Effector memory CD4-positive, alpha-beta T cell (primary cell): ENCODE results near the gene ZNF837.
"Not testable (repeated sequence)": the region's sequence is repeated elsewhere in the genome, so short reads cannot be mapped to it uniquely, and the experiment has no call there.

Experiments
- DNase-seq, 3 donors: peaks; one replicate each; pipeline ENCODE4 v3.0.0-alpha.2; 2020
- H3K27ac ChIP-seq: 2 replicates; pipeline ENCODE4 v1.7.0; 2013; ENCODE audit warnings: mild to moderate bottlenecking, low read length, moderate library complexity; ENCODE audit not compliant: insufficient read depth, poor library complexity, severe bottlenecking
- H3K27me3 ChIP-seq: replicated peaks from 2 replicates; pipeline ENCODE4 v1.7.0; 2013; ENCODE audit warnings: mild to moderate bottlenecking, low read length; ENCODE audit not compliant: insufficient read depth, control insufficient read depth, poor library complexity, severe bottlenecking
- H3K36me3 ChIP-seq: 2 replicates; pipeline ENCODE4 v1.7.0; 2013; ENCODE audit warnings: mild to moderate bottlenecking, low read length, moderate library complexity; ENCODE audit not compliant: control insufficient read depth, insufficient read depth
- H3K4me1 ChIP-seq: 2 replicates; pipeline ENCODE4 v1.7.0; 2013; ENCODE audit warnings: low read length, mild to moderate bottlenecking; ENCODE audit not compliant: control insufficient read depth, insufficient read depth, poor library complexity, severe bottlenecking
- H3K4me3 ChIP-seq: 2 replicates; pipeline ENCODE4 v1.7.0; 2013; ENCODE audit warnings: low read length, low read depth, mild to moderate bottlenecking; ENCODE audit not compliant: insufficient read depth, poor library complexity, severe bottlenecking
- H3K9me3 ChIP-seq: 2 replicates; pipeline ENCODE4 v1.7.0; 2013; ENCODE audit warnings: mild to moderate bottlenecking, low read length, moderate library complexity; ENCODE audit not compliant: control insufficient read depth

Gene ZNF837

DNA sequence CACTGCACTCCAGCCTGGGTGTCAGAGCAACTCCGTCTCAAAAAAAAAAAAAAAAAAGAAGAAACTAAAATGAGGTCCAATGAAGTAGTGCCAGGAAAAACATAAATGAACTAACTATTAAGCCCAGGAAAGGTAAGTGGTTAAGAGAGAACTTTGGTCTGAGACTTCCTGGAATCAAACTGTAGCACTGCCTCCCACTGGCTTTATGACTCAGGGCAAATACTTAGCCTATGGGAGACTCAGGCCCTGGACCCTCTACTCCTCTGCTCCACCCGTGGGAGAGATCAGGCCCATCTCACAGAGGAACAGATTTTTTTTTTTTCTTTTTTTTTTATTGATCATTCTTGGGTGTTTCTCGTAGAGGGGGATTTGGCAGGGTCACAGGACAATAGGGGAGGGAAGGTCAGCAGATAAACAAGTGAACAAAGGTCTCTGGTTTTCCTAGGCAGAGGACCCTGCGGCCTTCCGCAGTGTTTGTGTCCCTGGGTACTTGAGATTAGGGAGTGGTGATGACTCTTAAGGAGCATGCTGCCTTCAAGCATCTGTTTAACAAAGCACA, 23.2 kb upstream of the ZNF837 start:
- not testable (repeated sequence) for H3K27ac ChIP-seq, H3K4me3 ChIP-seq, H3K27me3 ChIP-seq, H3K36me3 ChIP-seq, H3K9me3 ChIP-seq, DNase-seq
- H3K4me1 ChIP-seq = peaks cover 19% of the 10 kb centered on the region

GRCh38 chr19:58401840-58402421, 21.1 kb upstream of the ZNF837 start:
- H3K9me3 ChIP-seq = no peaks in the 10 kb centered on the region
- H3K27ac ChIP-seq = peak overlapping the region; percentile 86
- H3K4me3 ChIP-seq = peak overlapping the region; percentile 65
- no peaks in the 10 kb centered on the region for H3K27me3 ChIP-seq
- peaks cover 9% of the 10 kb centered on the region for H3K4me1 ChIP-seq
- DNase-seq = no peak
- H3K36me3 ChIP-seq = no peaks in the 10 kb centered on the region

DNA sequence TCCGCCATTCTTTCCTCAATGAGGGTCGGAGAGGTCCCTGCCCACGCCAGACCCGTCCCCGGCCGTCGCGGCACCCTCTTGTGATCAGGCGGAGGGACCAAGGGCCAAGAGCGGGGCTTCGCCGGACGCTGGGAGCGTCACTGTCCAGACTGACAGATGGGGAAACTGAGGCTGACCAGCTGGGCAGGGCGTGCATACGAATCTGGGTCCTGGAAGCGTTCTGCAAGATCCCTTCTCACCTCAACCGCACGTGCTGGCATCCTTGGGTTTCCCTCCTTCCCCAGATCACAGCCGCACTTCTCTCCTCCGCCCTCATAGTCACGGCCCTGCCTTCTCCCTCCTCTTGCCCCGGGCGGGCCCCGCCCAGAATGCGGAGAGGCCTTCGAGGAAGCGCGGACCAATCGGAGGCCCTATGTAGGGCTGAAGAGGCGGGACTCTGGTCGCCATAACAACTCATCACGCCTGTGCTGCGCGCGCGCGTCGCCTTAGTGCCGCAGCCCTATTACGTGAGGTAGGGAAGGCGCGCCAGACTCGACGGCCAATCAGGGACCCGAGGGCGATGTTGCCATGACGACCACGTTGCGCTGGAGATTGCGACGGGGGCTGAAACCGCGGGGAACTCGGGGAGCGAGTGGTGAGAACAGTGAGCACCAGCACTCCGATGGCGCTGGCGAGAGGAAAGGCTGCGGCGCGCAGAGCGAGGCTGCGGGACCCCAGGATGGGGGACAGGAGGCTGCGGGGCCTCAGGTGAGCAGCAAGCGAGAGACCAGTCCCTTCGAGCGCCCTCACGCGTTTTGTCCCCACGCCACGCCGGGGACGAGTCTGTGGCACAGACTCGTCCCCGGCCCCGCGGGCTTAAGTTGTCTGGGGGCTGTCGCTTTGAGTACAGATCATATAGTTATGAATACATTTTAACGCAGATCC, 20.3 kb upstream of the ZNF837 start:
- Histone ChIP-seq H3K27ac (peak overlapping the region; percentile 86), H3K9me3 (no peaks in the 10 kb centered on the region)

GRCh38 chr19:58400316-58400915, 19.6 kb upstream of the ZNF837 start:
- H3K4me3 ChIP-seq = peak overlapping the region; percentile 29

More for the DNA sequence above, 20.3 kb upstream of the ZNF837 start:
- H3K4me3 ChIP-seq = peak overlapping the region; percentile 65
- DNase-seq = peak; percentile 99
- H3K27me3 ChIP-seq = no peaks in the 10 kb centered on the region
- no peaks in the 10 kb centered on the region for H3K36me3 ChIP-seq
- peaks cover 12% of the 10 kb centered on the region for H3K4me1 ChIP-seq

GRCh38 chr19:58399903-58400302, 19.1 kb upstream of the ZNF837 start:
- Histone ChIP-seq H3K9me3 (no peaks in the 10 kb centered on the region), H3K36me3 (peaks cover 3% of the 10 kb centered on the region), H3K27ac (no peak overlapping the region), H3K27me3 (peaks cover 4% of the 10 kb centered on the region), H3K4me1 (peaks cover 12% of the 10 kb centered on the region), H3K4me3 (no peak overlapping the region)
- DNase-seq = no peak

More at GRCh38 chr19:58400316-58400915, 19.6 kb upstream of the ZNF837 start:
- Histone ChIP-seq H3K27ac (no peak overlapping the region), H3K4me1 (peaks cover 12% of the 10 kb centered on the region), H3K9me3 (no peaks in the 10 kb centered on the region), H3K27me3 (peaks cover 4% of the 10 kb centered on the region), H3K36me3 (no peaks in the 10 kb centered on the region)
- no peak for DNase-seq

DNA sequence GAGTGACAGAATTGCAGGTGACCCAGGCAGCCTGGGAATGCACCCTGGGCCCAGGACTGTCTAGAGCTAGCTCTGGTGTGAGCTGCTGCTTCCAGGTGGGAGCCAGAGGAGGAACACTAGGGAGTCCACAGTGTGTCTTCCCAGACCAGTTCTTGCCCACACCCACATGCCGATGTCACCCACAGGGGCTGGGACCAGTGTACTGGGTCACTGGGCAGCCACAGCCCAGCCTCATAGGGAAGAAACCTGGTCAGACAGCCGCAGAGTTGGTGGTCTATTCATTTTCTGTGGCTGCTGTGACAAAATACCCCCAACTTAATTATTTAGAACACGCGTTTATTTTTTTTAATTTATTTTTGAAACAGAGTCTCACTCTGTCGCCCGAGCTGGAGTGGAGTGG, 17.7 kb upstream of the ZNF837 start:
- peaks cover 16% of the 10 kb centered on the region for H3K36me3 ChIP-seq
- no peak overlapping the region for H3K4me3 ChIP-seq
- DNase-seq = no peak
- peaks cover 12% of the 10 kb centered on the region for H3K4me1 ChIP-seq
- no peaks in the 10 kb centered on the region for H3K9me3 ChIP-seq
- H3K27me3 ChIP-seq = peaks cover 4% of the 10 kb centered on the region
- H3K27ac ChIP-seq = no peak overlapping the region

GRCh38 chr19:58398087-58398486, 17.3 kb upstream of the ZNF837 start:
- H3K4me1 ChIP-seq = peaks cover 12% of the 10 kb centered on the region
- peaks cover 4% of the 10 kb centered on the region for H3K27me3 ChIP-seq
- no peak overlapping the region for H3K4me3 ChIP-seq
- no peaks in the 10 kb centered on the region for H3K9me3 ChIP-seq
- no peak overlapping the region for H3K27ac ChIP-seq
- peaks cover 21% of the 10 kb centered on the region for H3K36me3 ChIP-seq
- no peak for DNase-seq

GRCh38 chr19:58397533-58398037, 16.8 kb upstream of the ZNF837 start:
- H3K4me1 ChIP-seq = peaks cover 12% of the 10 kb centered on the region
- no peak overlapping the region for H3K4me3 ChIP-seq
- peaks cover 26% of the 10 kb centered on the region for H3K36me3 ChIP-seq

DNA sequence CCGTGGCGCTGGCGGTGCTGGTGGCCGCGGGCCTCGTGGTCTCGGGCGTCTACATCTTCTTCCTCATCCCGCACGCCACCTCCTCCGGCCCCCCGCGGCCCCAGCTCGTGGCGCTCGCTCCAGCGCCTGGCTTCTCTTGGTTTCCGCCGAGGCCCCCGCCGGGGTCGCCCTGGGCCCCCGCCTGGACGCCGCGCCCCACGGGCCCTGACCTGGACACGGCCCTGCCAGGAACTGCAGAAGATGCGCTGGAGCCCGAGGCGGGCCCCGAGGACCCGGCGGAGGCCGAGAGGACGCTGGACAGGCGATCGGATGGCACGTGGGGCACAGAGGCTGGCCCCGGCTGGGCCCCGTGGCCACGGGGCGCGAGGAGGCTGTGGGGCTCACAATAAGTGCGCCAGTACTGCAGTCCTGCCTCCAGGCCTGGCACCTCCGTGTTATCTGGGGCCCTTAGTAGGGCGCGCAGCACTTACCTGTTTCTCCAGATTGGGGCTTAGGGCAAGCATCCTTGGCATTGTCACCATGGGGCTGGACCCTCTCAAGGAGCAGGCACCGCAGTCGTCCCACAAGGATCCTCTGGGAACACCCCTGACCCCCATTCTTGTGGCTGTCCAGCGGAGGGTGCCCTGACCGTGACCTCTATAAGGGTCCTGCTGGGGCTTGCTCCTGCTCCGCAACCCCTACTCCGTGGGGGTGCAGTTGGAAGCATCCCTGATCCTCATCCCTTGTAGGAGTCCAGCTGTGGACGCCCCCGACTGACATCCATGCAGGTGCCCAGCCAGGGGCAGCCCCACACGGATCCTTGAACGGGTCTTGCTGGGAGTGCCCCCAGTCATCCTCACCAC, 16.1 kb upstream of the ZNF837 start:
- DNase-seq = no peak
- H3K27ac ChIP-seq = no peak overlapping the region
- H3K9me3 ChIP-seq = no peaks in the 10 kb centered on the region
- H3K4me1 ChIP-seq = peaks cover 12% of the 10 kb centered on the region
- peaks cover 4% of the 10 kb centered on the region for H3K27me3 ChIP-seq
- H3K4me3 ChIP-seq = no peak overlapping the region
- H3K36me3 ChIP-seq = peaks cover 28% of the 10 kb centered on the region

More at GRCh38 chr19:58397533-58398037, 16.8 kb upstream of the ZNF837 start:
- Histone ChIP-seq H3K9me3 (no peaks in the 10 kb centered on the region), H3K27me3 (peaks cover 4% of the 10 kb centered on the region), H3K27ac (no peak overlapping the region)
- no peak for DNase-seq
